ENCODE results near the gene DAB1.

DAB1 gene

GRCh38 chr1:57208741-57209302 is 215.0 kb downstream of the DAB1 start:
- in situ Hi-C loops (cut with HindIII; ENCODE audit: low sequenced_read_pairs), result no loop called here
- no peak for TF ChIP-seq CTCF (IDR thresholded peaks at IDR 0.05; ENCODE audit: low read depth, low read length, missing control alignments)

GRCh38 chr1:57206038-57206437 is 217.8 kb downstream of the DAB1 start:
- DNase-seq (ENCODE audit: low read depth), result no peak
- H3K4me3 ChIP-seq (ENCODE audit: low read depth, low read length), result no peak overlapping the region
- in situ Hi-C loops (cut with HindIII; ENCODE audit: low sequenced_read_pairs), result no loop called here
- TF ChIP-seq CTCF (IDR thresholded peaks at IDR 0.05; ENCODE audit: low read depth, low read length, missing control alignments), result no peak

More at GRCh38 chr1:57208741-57209302, 215.0 kb downstream of the DAB1 start:
- no peak for DNase-seq (ENCODE audit: low read depth)
- no peak overlapping the region for H3K4me3 ChIP-seq (ENCODE audit: low read depth, low read length)

GRCh38 chr1:57204942-57205787 is 218.7 kb downstream of the DAB1 start:
- DNase-seq (ENCODE audit: low read depth), result no peak
- in situ Hi-C loops (cut with HindIII; ENCODE audit: low sequenced_read_pairs), result no loop called here
- no peak for TF ChIP-seq CTCF (IDR thresholded peaks at IDR 0.05; ENCODE audit: low read depth, low read length, missing control alignments)
- no peak overlapping the region for H3K4me3 ChIP-seq (ENCODE audit: low read depth, low read length)

GRCh38 chr1:57204091-57204490 is 219.8 kb downstream of the DAB1 start:
- DNase-seq (ENCODE audit: low read depth), result no peak
- no peak for TF ChIP-seq CTCF (IDR thresholded peaks at IDR 0.05; ENCODE audit: low read depth, low read length, missing control alignments)
- H3K4me3 ChIP-seq (ENCODE audit: low read depth, low read length), result no peak overlapping the region
- in situ Hi-C loops (cut with HindIII; ENCODE audit: low sequenced_read_pairs), result no loop called here

- no peak for TF ChIP-seq CTCF (IDR thresholded peaks at IDR 0.05; ENCODE audit: low read depth, low read length, missing control alignments)
- DNase-seq (ENCODE audit: low read depth), result no peak
- in situ Hi-C loops (cut with HindIII; ENCODE audit: low sequenced_read_pairs), result no loop called here
- H3K4me3 ChIP-seq (ENCODE audit: low read depth, low read length), result no peak overlapping the region
Measured at GRCh38 chr1:57202241-57202640, 221.6 kb downstream of the DAB1 start.

GRCh38 chr1:57198912-57199311 is 224.9 kb downstream of the DAB1 start:
- in situ Hi-C loops (cut with HindIII; ENCODE audit: low sequenced_read_pairs), result no loop called here
- no peak for DNase-seq (ENCODE audit: low read depth)
- H3K4me3 ChIP-seq (ENCODE audit: low read depth, low read length), result no peak overlapping the region
- no peak for TF ChIP-seq CTCF (IDR thresholded peaks at IDR 0.05; ENCODE audit: low read depth, low read length, missing control alignments)
